Measurements from ENCODE around the gene PTPRN2. TPM values are rescaled to one million over a fixed set of nuclear protein-coding genes. Genes with fewer than 3 reads are reported as not detected.
A peak's percentile ranks its signal among the peaks of the same experiment; 100 is the strongest.

Gene PTPRN2
- total RNA-seq, 4 donors from 2014 or later: 14.9 to 34.3 (median 21.3) TPM

GRCh38 chr7:158291998-158292397 is 295.6 kb downstream of the PTPRN2 start:
- DNase-seq: no peak
- Histone ChIP-seq H3K4me1 (no peaks in the 10 kb centered on the region), H3K9me3 (peaks cover 0 to 3% (median 0%) of the 10 kb centered on the region in 4 donors), H3K4me3 (no peak overlapping the region), H3K27me3 (no peaks in the 10 kb centered on the region), H3K36me3 (no peaks in the 10 kb centered on the region), H3K27ac (no peak overlapping the region)
- TF ChIP-seq POLR2A (IDR thresholded peaks at IDR 0.05): no peak
- TF ChIP-seq CTCF (IDR thresholded peaks at IDR 0.05): no peak

- Histone ChIP-seq H3K4me1 (no peaks in the 10 kb centered on the region), H3K27me3 (no peaks in the 10 kb centered on the region), H3K36me3 (no peaks in the 10 kb centered on the region), H3K27ac (no peak overlapping the region), H3K9me3 (no peaks in the 10 kb centered on the region), H3K4me3 (no peak overlapping the region)
- TF ChIP-seq POLR2A (IDR thresholded peaks at IDR 0.05): no peak
- no peak for TF ChIP-seq CTCF (IDR thresholded peaks at IDR 0.05)
- peak in 1 of 3 donors; percentile 24 for DNase-seq
These were observed 297.7 kb downstream of the PTPRN2 start for GRCh38 chr7:158289761-158290523.

- TF ChIP-seq POLR2A (IDR thresholded peaks at IDR 0.05) (no peak), CTCF (IDR thresholded peaks at IDR 0.05) (no peak)
- DNase-seq: no peak
- Histone ChIP-seq H3K27ac (no peak overlapping the region), H3K9me3 (no peaks in the 10 kb centered on the region), H3K27me3 (no peaks in the 10 kb centered on the region), H3K4me1 (no peaks in the 10 kb centered on the region), H3K36me3 (no peaks in the 10 kb centered on the region), H3K4me3 (no peak overlapping the region)
These were observed 298.4 kb downstream of the PTPRN2 start for GRCh38 chr7:158289231-158289630.

GRCh38 chr7:158286210-158286609 is 301.4 kb downstream of the PTPRN2 start:
- Histone ChIP-seq H3K27me3 (no peaks in the 10 kb centered on the region), H3K27ac (no peak overlapping the region), H3K4me3 (no peak overlapping the region), H3K4me1 (no peaks in the 10 kb centered on the region), H3K36me3 (no peaks in the 10 kb centered on the region), H3K9me3 (no peaks in the 10 kb centered on the region)
- TF ChIP-seq POLR2A (IDR thresholded peaks at IDR 0.05) (no peak), CTCF (IDR thresholded peaks at IDR 0.05) (no peak)
- no peak for DNase-seq

- no peaks in the 10 kb centered on the region for H3K4me1 ChIP-seq
- TF ChIP-seq POLR2A (IDR thresholded peaks at IDR 0.05) (no peak), CTCF (IDR thresholded peaks at IDR 0.05) (no peak)
- no peaks in the 10 kb centered on the region for H3K36me3 ChIP-seq
- H3K27me3 ChIP-seq: no peaks in the 10 kb centered on the region
- no peak overlapping the region for H3K4me3 ChIP-seq
- H3K27ac ChIP-seq: no peak overlapping the region
- peak in 1 of 3 donors; percentile 25 for DNase-seq
- no peaks in the 10 kb centered on the region for H3K9me3 ChIP-seq
These were observed 302.2 kb downstream of the PTPRN2 start for GRCh38 chr7:158285383-158285770.
